GM13977 (cell line): Measurements from ENCODE around the gene RC3H1.
"Not testable (repeated sequence)": the region's sequence is repeated elsewhere in the genome, so short reads cannot be mapped to it uniquely, and the experiment has no call there.

Source experiments
- DNase-seq: peaks from one replicate; pipeline ENCODE4 v3.0.0; 2012; ENCODE audit warnings: low spot score
- CTCF ChIP-seq: IDR thresholded peaks from 2 replicates; pipeline ENCODE4 v1.5.1; 2012; ENCODE audit warnings: mild to moderate bottlenecking, control low read depth; ENCODE audit not compliant: insufficient read depth; ENCODE audit errors: extremely low read depth, missing control alignments
- in situ Hi-C: fragments of 300-500 bp; cut with MboI; formaldehyde crosslinking; loops from one replicate; pipeline ENCODE4 v1.12.0; 2022; ENCODE audit warnings: low sequenced_read_pairs, low pct_unique_long_range_greater_than_20kb, mixed read lengths, inconsistent platforms; ENCODE audit not compliant: unreplicated experiment

The RC3H1 gene

GRCh38 chr1:174022080-174022975 lies at the start of gene RC3H1:
TSS of gene RC3H1 (minus strand) at chr1:174022357. CDS start at chr1:173992985, 29,372 bp downstream.
- in situ Hi-C loops: no loop called here
- peak; percentile 93 for DNase-seq
- TF ChIP-seq CTCF: no peak

GRCh38 chr1:174070614-174071013 lies 48.5 kb upstream of the RC3H1 start:
- TF ChIP-seq CTCF: no peak
- in situ Hi-C loops: no loop called here
- no peak for DNase-seq

GRCh38 chr1:174068000-174068399 lies 45.8 kb upstream of the RC3H1 start:
- DNase-seq: no peak
- no peak for TF ChIP-seq CTCF
- in situ Hi-C loops: no loop called here

GRCh38 chr1:174060090-174060489 lies 37.9 kb upstream of the RC3H1 start:
- TF ChIP-seq CTCF: no peak
- no peak for DNase-seq
- in situ Hi-C loops: no loop called here

- no peak for TF ChIP-seq CTCF
- in situ Hi-C loops: no loop called here
- no peak for DNase-seq
These were observed 36.5 kb upstream of the RC3H1 start for GRCh38 chr1:174058624-174059023.

- in situ Hi-C loops: not testable (repeated sequence)
These were observed 34.5 kb upstream of the RC3H1 start for GRCh38 chr1:174056609-174057008.

GRCh38 chr1:174055797-174056196 lies 33.6 kb upstream of the RC3H1 start:
- DNase-seq, in situ Hi-C loops: not testable (repeated sequence)

More at GRCh38 chr1:174056609-174057008, 34.5 kb upstream of the RC3H1 start:
- DNase-seq: not testable (repeated sequence)
